OCI-LY7 (cell line): ENCODE results near the gene ACKR2. TPM values are rescaled to one million over a fixed set of nuclear protein-coding genes. Genes with fewer than 3 reads are reported as not detected.

ENCODE experiments used
- BruUV-seq: library from RNA; stranded (reverse); fragments of 400-500 nt; replicated peaks from 2 replicates; lab custom pipeline; 2021; lab: Mats Ljungman, UMichigan
- CTCF ChIA-PET: fragments of 300-600 bp; sonication (Branson Sonifier 250); formaldehyde crosslinking; loops from one replicate; lab custom pipeline; 2022; ENCODE audit warnings: antibody characterized with exemption; ENCODE audit not compliant: unreplicated experiment; lab: Charles Lee
- POLR2A ChIA-PET: fragments of 300-600 bp; sonication (Branson Sonifier 250); formaldehyde crosslinking; loops from one replicate; lab custom pipeline; 2022; ENCODE audit warnings: antibody characterized with exemption; lab: Charles Lee
- DNase-seq: peaks from one replicate; pipeline ENCODE4 v3.0.0-alpha.2; 2015; ENCODE audit warnings: low spot score
- H2AFZ ChIP-seq: fragments of 200-600 bp; sonication (generic), shearing (Covaris generic); 2 replicates; pipeline ENCODE4 v1.6.1; 2014; ENCODE audit warnings: mild to moderate bottlenecking, antibody characterized with exemption, low read length, moderate library complexity
- H3K27ac ChIP-seq: fragments of 200-600 bp; sonication (generic); 2 replicates; pipeline ENCODE4 v1.5.1; 2014; ENCODE audit warnings: mixed run types, low read depth, mild to moderate bottlenecking, moderate library complexity, low read length, inconsistent platforms; ENCODE audit not compliant: poor library complexity, severe bottlenecking
- H3K36me3 ChIP-seq: fragments of 200-600 bp; sonication (generic); 2 replicates; pipeline ENCODE4 v1.6.1; 2014; ENCODE audit warnings: mild to moderate bottlenecking, antibody characterized with exemption, low read length, moderate library complexity, mixed read lengths; ENCODE audit not compliant: insufficient read depth
- H3K4me1 ChIP-seq: fragments of 200-600 bp; sonication (generic); 2 replicates; pipeline ENCODE4 v1.5.1; 2014; ENCODE audit warnings: mild to moderate bottlenecking, low read length; ENCODE audit not compliant: insufficient read depth, poor library complexity, severe bottlenecking
- H3K4me2 ChIP-seq: fragments of 200-600 bp; sonication (generic); 2 replicates; pipeline ENCODE4 v1.6.1; 2014; ENCODE audit warnings: mild to moderate bottlenecking, low read length
- H3K4me3 ChIP-seq: fragments of 200-600 bp; sonication (generic); 2 replicates; pipeline ENCODE4 v1.5.1; 2014; ENCODE audit warnings: mild to moderate bottlenecking, low read depth, low read length; ENCODE audit not compliant: poor library complexity, severe bottlenecking
- H3K79me2 ChIP-seq: fragments of 200-600 bp; sonication (generic); 2 replicates; pipeline ENCODE4 v1.6.1; 2016; ENCODE audit warnings: low read depth, mild to moderate bottlenecking, low read length, moderate library complexity, mixed read lengths; ENCODE audit not compliant: insufficient read depth
- H3K9me2 ChIP-seq: fragments of 200-600 bp; sonication (generic); 2 replicates; pipeline ENCODE4 v1.6.1; 2016; ENCODE audit warnings: mild to moderate bottlenecking, low read length, mixed read lengths; ENCODE audit not compliant: insufficient read depth
- H3K9me3 ChIP-seq: fragments of 200-600 bp; sonication (generic); 2 replicates; pipeline ENCODE4 v1.6.1; 2014; ENCODE audit warnings: mild to moderate bottlenecking, mixed run types, low read length, mixed read lengths
- H4K20me1 ChIP-seq: fragments of 200-600 bp; sonication (generic); 2 replicates; pipeline ENCODE4 v1.6.1; 2014; ENCODE audit warnings: mild to moderate bottlenecking, antibody characterized with exemption, low read length, moderate library complexity, mixed read lengths; ENCODE audit not compliant: insufficient read depth
- CTCF ChIP-seq: fragments of 200-600 bp; sonication (generic); conservative IDR thresholded peaks from 2 replicates; pipeline ENCODE4 v1.5.1; 2014; ENCODE audit warnings: mild to moderate bottlenecking, antibody characterized with exemption, low read length, moderate library complexity, mixed read lengths
- EZH2phosphoT487 ChIP-seq: fragments of 200-600 bp; sonication (generic); IDR thresholded peaks from 2 replicates; pipeline ENCODE4 v1.6.1; 2018; ENCODE audit warnings: low read depth, borderline replicate concordance, mild to moderate bottlenecking, mixed run types, antibody characterized with exemption, low read length, moderate library complexity, mixed read lengths
- intact Hi-C: fragments of 100-400 bp; cut with micrococcal nuclease; formaldehyde crosslinking; loops from one replicate; pipeline ENCODE4 v1.10.0; 2022; ENCODE audit not compliant: unreplicated experiment
- total RNA-seq, 2 experiments: library from RNA; depleted of rRNA in 1 of 2; stranded (reverse); fragments of >200 nt in 1 of 2; shearing (Covaris generic) in 1 of 2; gene quantifications; 2 replicates each; pipeline ENCODE4 v1.2.3, GENCODE V29; 2014 to 2022

Gene ACKR2
- total RNA-seq, 2 experiments from 2014 or later, result 2.9 TPM; not detected in 1

DNA sequence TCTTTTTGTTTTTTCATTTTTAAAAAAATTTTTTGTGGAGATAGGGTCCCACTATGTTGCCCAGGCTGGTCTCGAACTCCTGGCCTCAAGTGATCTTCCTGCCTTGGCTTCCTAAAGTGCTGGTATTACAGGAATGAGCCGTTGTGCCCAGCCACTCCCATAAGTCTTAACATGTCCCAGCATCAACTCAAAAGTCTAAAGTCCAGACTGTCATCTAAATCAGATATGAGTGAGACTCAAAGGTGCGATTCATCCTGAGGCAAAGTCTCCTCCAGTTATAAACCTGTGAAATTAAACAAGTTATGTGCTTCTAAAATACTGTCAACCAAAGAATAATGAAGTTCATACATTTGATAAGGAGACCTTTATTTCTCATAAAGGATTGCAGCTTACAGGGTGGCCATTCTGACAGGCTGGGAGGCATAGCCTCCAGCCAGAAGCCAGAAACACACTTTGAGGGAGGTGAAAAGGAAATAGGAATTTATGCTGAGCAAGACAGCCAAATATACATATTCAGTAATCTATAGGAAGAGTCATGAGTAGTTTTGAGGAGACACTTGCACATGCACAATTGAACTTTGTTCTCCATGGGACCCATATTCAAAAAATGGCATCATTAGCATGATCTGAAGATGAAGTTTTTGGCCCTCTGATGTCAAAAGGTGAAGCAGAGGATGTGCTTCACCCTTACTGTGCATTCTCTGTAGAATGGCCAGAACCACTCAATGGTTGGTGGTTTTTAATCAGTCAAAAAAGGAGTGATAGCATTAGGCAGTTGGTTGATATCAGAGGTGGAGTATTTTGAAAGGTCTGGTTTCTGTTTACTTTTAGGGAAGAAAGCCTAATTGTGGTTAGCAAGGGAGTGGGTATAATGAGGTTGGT, 85.7 kb downstream of the ACKR2 start:
- no peak overlapping the region for H3K4me3 ChIP-seq
- no peaks in the 10 kb centered on the region for H3K9me3 ChIP-seq
- ChIA-PET CTCF (no interaction called here), POLR2A (no interaction called here)
- H3K9me2 ChIP-seq, result no peaks in the 10 kb centered on the region
- H3K27ac ChIP-seq, result no peak overlapping the region
- intact Hi-C loops, result no loop called here
- H3K4me1 ChIP-seq, result no peaks in the 10 kb centered on the region
- H4K20me1 ChIP-seq, result no peaks in the 10 kb centered on the region
- TF ChIP-seq EZH2phosphoT487 (no peak), CTCF (no peak)
- BruUV-seq, result no TSS peak
- no peak for DNase-seq
- H3K4me2 ChIP-seq, result no peak overlapping the region
- no peaks in the 10 kb centered on the region for H3K79me2 ChIP-seq
- H2AFZ ChIP-seq, result no peak overlapping the region
- no peaks in the 10 kb centered on the region for H3K36me3 ChIP-seq

DNA sequence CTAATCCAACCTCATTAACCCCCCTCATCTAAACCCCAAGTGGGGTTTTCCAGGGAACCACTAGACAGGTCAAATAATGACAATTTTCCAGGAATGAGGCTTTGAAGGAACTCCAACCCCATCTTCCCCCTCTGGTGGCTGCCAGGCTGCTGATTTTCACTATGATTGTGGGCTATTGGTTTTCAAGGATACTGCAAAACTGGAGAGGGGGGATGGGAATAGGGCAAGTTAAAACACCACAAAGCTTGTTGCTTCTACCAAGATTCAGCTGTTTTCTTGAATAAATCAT, 86.3 kb downstream of the ACKR2 start:
- POLR2A ChIA-PET, result interaction anchor here (0.7 kb wide), 1 partner anchor 21 kb away, joined by 3 read pairs; no protein-coding TSS in a partner anchor
- BruUV-seq, result no TSS peak

More for the DNA sequence above, 86.3 kb downstream of the ACKR2 start:
- Histone ChIP-seq H3K36me3 (no peaks in the 10 kb centered on the region), H3K79me2 (no peaks in the 10 kb centered on the region), H3K4me2 (no peak overlapping the region), H3K9me3 (no peaks in the 10 kb centered on the region), H4K20me1 (no peaks in the 10 kb centered on the region), H2AFZ (no peak overlapping the region), H3K4me3 (no peak overlapping the region), H3K9me2 (no peaks in the 10 kb centered on the region), H3K27ac (no peak overlapping the region), H3K4me1 (no peaks in the 10 kb centered on the region)
- TF ChIP-seq EZH2phosphoT487, result no peak
- TF ChIP-seq CTCF, result no peak
- no peak for DNase-seq
- intact Hi-C loops, result no loop called here
- CTCF ChIA-PET, result no interaction called here
